Peyer's patch (tissue), 4 donors: Measurements from ENCODE around the gene MIEF2.

Experiments used
- POLR2A ChIP-seq, 2 donors: fragments of 450-650 bp; IDR thresholded peaks; one replicate each; pipeline ENCODE4 v1.5.1; 2017; ENCODE audit warnings: antibody characterized with exemption in 2 of 2, mild to moderate bottlenecking in 2 of 2, moderate library complexity in 2 of 2
- TF ChIP-seq, protein P1 (sequence below), 6 experiments: fragments of 450-650 bp in 4 of 6; fragments of 200-600 bp in 2 of 6; sonication (generic) in 1 of 6; IDR thresholded peaks; one replicate each; pipeline ENCODE4 v1.5.1; 2017 to 2019; ENCODE audit warnings: antibody characterized with exemption in 6 of 6, mild to moderate bottlenecking in 3 of 6, moderate library complexity in 1 of 6

DNA sequence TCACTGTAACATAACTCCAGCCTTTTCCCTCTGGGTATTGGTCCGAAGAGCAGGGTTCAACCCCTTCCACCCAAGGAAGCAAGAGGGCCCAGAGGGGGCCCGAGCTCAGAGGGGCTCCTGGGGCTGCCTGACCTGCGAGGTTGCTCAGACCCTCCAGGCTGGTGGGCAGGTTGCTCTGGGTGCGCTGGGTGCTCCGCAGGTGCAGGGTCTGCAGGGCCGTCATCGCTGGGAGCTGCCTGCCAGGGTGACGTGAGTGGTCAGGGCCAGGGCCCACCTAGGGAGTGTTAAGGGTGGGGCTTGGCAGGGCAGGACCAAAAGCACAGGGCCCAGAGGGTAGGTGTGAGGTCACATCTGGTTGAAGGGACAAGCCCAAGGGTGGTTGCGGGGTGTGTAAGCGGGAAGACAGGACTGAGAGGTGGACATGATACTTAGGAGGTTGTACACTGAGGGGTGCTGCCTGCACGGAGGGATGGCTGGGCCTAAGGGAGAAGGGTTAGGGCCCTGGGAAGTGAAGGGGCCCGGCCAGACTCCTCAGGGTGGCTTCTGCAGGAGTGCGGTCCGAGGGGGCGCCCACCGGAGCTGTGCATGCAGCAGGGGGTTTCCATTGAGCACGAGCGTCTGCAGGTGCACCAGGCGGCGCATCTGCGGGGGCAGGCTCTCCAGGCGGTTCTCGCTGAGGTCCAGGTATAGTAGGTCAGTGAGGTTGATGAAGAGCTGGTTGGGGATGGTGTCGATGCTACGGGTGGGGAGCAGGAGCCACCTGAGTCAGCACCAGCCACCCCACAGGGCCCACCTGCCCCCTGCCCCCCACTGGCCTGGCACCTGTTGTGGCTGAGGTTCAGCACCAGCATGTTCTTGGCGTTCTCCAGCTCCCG is 6.3 kb upstream of the MIEF2 start:
- TF ChIP-seq, protein P1, sequence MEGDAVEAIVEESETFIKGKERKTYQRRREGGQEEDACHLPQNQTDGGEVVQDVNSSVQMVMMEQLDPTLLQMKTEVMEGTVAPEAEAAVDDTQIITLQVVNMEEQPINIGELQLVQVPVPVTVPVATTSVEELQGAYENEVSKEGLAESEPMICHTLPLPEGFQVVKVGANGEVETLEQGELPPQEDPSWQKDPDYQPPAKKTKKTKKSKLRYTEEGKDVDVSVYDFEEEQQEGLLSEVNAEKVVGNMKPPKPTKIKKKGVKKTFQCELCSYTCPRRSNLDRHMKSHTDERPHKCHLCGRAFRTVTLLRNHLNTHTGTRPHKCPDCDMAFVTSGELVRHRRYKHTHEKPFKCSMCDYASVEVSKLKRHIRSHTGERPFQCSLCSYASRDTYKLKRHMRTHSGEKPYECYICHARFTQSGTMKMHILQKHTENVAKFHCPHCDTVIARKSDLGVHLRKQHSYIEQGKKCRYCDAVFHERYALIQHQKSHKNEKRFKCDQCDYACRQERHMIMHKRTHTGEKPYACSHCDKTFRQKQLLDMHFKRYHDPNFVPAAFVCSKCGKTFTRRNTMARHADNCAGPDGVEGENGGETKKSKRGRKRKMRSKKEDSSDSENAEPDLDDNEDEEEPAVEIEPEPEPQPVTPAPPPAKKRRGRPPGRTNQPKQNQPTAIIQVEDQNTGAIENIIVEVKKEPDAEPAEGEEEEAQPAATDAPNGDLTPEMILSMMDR (IDR thresholded peaks at IDR 0.05): no peak
- no peak for TF ChIP-seq POLR2A (IDR thresholded peaks at IDR 0.05)
